ENCODE results near the gene PPP1R12A.

GRCh38 chr12:79927772-79928474, 7.0 kb downstream of the PPP1R12A start:
- TF ChIP-seq YY1 (IDR thresholded peaks at IDR 0.05; ENCODE audit: insufficient read depth, insufficient read length) (no peak), ZNF274 (IDR thresholded peaks at IDR 0.05; ENCODE audit: low read depth, low read length) (no peak), SUZ12 (IDR thresholded peaks at IDR 0.05; ENCODE audit: extremely low read depth, insufficient read depth, insufficient read length) (no peak)

Measured in NT2/D1 (cell line).